Measurements from ENCODE around the gene PRR15L. TPM values are rescaled to one million over a fixed set of nuclear protein-coding genes. Genes with fewer than 3 reads are reported as not detected.

The PRR15L gene
- total and polyA plus RNA-seq, 2 of the 8 experiments (the other 6 are each of a cell fraction or from before 2014, with no cell fraction given) = 0.26 to 1.1 TPM

DNA sequence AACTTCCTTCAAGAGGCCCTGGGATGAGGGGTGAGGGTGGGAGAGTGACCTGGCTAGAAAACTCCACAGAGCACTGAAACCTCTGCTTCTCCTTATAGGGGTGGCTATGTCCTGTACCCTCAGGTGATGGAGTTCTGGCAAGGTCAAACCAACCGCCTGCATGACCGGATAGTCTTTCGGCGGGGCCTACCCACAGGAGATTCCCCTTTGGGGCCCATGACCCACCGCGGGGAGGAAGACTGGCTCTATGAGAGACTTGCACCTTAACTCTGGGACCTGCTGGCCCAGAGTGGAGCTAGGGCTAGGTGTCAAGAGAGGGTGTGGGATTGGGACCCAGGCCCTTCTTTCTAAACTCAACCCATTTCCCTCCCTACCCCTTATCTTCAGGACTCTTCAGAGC, 11.2 kb downstream of the PRR15L start (continued):
- TF ChIP-seq KDM4A (IDR thresholded peaks at IDR 0.05; ENCODE audit: low read depth, low read length, severe bottlenecking) (no peak), JUND (IDR thresholded peaks at IDR 0.05; ENCODE audit: low read length) (no peak), EZH2 (IDR thresholded peaks at IDR 0.05; ENCODE audit: low read depth, low read length, severe bottlenecking) (no peak), SIRT6 (IDR thresholded peaks at IDR 0.05; ENCODE audit: low read length) (no peak)

All from H1 (cell line).